HFF-Myc (cell line): ENCODE measurements around the gene TUBGCP2.
"Not testable (repeated sequence)": the region's sequence is repeated elsewhere in the genome, so short reads cannot be mapped to it uniquely, and the experiment has no call there.

ENCODE experiments used
- DNase-seq: peaks from one replicate; pipeline ENCODE4 v3.0.0-alpha.2; 2011; ENCODE audit warnings: low read depth; ENCODE audit errors: extremely low read depth
- H3K4me3 ChIP-seq: replicated peaks from 2 replicates; pipeline ENCODE4 v1.5.1; 2011; ENCODE audit warnings: low read depth, mild to moderate bottlenecking, control low read depth, low read length
- CTCF ChIP-seq: IDR thresholded peaks from 2 replicates; pipeline ENCODE4 v1.5.1; 2012; ENCODE audit warnings: mild to moderate bottlenecking, low read depth, low read length, control low read depth; ENCODE audit errors: missing control alignments

The TUBGCP2 gene

GRCh38 chr10:133238466-133238804 lies 70.2 kb downstream of the TUBGCP2 start:
- H3K4me3 ChIP-seq = no peak overlapping the region
- no peak for TF ChIP-seq CTCF
- DNase-seq = no peak

GRCh38 chr10:133237588-133238465 lies 70.8 kb downstream of the TUBGCP2 start, which contains the start of gene VENTX:
TSS of gene VENTX (plus strand) at chr10:133237855. CDS start at chr10:133237915, 60 bp downstream.
- no peak within 1 kb of the TSS for H3K4me3 ChIP-seq
- TF ChIP-seq CTCF = no peak
- no peak for DNase-seq

- no peak overlapping the region for H3K4me3 ChIP-seq
- no peak for TF ChIP-seq CTCF
- no peak for DNase-seq
Measured at GRCh38 chr10:133237241-133237587, 71.5 kb downstream of the TUBGCP2 start.

- DNase-seq = no peak
- TF ChIP-seq CTCF = no peak
- no peak overlapping the region for H3K4me3 ChIP-seq
Measured at GRCh38 chr10:133236401-133237240, 72.1 kb downstream of the TUBGCP2 start.

- TF ChIP-seq CTCF = no peak
- DNase-seq = no peak
- no peak overlapping the region for H3K4me3 ChIP-seq
Measured at GRCh38 chr10:133235932-133236331, 72.7 kb downstream of the TUBGCP2 start.

GRCh38 chr10:133235265-133235855 lies 73.3 kb downstream of the TUBGCP2 start:
- no peak for TF ChIP-seq CTCF
- H3K4me3 ChIP-seq = no peak overlapping the region

GRCh38 chr10:133234796-133235195 lies 73.9 kb downstream of the TUBGCP2 start:
- not testable (repeated sequence) for H3K4me3 ChIP-seq, DNase-seq

More at GRCh38 chr10:133235265-133235855, 73.3 kb downstream of the TUBGCP2 start:
- DNase-seq = no peak
